HG02981 (cell line): Measurements from ENCODE around the gene DNAH1.

Source experiments
- ATAC-seq: cut with Tn5 transposase; IDR thresholded peaks from one replicate; pipeline ENCODE4 v1.9.1; 2021; ENCODE audit warnings: mild to moderate bottlenecking, moderate library complexity; ENCODE audit not compliant: unreplicated experiment

DNAH1 gene

DNA sequence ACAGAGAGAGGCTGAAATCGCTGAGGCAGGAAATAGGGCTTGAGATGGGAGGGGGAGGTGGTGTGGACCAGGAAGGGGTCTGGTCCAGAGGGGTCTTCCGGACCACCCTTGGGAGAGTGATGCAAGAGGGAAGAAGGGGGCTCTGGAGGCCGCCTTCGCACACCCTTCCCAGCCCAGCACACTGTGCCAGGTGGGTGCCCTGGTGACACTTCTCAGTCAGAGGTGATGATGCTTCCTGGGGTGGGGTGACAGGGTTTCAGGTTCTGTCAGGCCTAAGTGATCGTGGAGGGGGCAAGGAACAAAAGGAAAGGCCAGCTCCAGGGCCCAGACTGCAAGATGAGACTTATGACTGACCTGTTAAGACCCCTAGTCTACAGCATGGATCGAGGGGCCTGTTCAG is 116.1 kb downstream of the DNAH1 start:
- ATAC-seq: no peak

- ATAC-seq: no peak
Observed at GRCh38 chr3:52432691-52433141, 116.6 kb downstream of the DNAH1 start.

- ATAC-seq: no peak
Observed at GRCh38 chr3:52433328-52433995, 117.3 kb downstream of the DNAH1 start.

DNA sequence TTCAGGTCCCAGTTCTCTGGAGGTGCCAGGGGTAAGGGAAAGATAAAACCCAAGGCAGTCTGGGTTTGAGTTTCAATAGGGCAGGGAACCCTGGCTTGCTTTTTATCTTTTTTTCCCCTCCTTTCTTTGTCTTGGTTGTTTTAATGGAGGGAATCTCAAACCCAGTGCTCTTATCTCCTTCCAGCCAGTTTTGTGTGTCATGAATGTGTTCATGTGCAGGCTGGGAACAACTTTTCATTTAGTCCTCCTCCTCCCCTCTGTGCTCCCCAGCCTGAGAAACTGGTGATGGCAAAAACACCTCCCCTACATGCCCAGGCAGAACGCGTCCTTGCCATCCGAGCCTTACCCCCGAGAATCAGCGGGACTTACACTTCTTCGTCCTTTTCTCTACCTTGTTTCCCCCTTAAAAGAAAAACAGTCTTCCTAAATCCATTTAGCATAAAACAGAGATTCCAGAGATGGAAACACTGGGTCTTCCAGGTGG is 117.9 kb downstream of the DNAH1 start:
- ATAC-seq: no peak

DNA sequence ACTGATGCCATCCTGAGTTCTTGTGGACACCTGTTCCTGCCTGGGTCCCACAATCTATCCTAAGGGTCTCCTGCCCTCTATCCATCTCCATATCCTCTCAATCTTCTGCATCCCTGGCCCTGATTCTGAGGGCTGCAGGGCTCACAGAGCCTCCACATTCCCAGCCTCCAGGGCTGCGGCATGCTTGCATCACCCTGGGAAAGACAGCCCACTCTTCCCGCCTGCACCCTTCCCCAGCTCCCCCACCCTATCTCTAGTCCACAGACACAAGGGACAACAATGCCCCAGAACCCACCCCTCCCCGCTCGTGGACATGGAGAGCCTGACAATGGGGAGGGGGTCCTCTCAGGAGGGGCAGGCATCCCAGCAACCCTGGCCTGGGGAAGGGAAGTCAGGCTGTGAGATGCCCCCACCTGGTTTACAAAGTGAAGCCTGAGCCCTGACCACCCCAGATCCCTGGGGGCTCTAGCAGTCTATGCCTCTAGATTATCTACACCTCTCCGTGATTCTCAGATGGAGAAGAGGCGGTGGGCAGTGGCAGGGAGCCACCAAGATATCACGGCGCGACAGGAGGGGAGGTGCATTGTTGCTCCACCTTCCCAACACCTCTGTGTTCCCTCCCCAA is 118.5 kb downstream of the DNAH1 start:
- ATAC-seq: no peak

DNA sequence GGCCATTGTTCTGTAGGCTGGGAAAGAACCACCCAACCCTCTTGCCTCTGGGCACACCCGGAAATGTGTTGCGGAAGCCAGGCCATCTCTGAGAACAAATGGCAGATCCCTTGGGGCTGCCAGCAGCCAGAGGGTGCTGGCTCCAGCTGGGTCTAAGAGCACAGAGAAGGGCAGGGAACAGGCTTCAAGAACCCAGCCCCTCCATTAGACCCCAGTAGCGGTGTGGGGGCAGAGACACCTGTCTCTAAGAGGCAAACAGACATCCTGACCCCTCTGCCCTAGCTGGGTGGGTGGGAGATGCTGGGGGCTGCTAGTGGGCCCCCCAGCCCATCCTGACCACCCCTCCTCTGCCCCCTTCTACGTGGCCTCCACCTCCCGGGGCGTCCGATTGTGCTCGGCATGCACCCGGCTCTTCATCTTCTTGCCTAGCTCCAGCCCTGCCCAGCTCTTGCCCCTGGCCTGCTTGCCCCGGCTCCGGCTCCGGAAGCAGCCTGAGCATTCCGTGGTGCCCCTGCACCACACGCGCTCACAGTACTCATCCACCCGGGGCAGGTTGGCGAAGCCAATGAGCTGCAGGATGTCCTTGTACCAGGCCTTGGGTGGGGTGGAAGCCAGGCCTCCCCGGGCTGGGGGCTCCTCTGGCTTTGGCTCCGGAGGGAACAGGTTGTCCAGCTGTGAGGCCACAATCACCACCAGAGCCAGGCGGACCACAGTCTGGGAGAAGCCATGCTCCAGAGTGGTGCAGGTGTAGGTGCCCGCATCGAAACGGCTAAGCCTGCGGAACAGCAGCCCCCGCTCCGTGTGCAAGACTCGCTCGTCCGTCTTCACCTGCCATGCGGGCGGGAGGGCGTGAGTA is 119.4 kb downstream of the DNAH1 start:
- no peak for ATAC-seq

DNA sequence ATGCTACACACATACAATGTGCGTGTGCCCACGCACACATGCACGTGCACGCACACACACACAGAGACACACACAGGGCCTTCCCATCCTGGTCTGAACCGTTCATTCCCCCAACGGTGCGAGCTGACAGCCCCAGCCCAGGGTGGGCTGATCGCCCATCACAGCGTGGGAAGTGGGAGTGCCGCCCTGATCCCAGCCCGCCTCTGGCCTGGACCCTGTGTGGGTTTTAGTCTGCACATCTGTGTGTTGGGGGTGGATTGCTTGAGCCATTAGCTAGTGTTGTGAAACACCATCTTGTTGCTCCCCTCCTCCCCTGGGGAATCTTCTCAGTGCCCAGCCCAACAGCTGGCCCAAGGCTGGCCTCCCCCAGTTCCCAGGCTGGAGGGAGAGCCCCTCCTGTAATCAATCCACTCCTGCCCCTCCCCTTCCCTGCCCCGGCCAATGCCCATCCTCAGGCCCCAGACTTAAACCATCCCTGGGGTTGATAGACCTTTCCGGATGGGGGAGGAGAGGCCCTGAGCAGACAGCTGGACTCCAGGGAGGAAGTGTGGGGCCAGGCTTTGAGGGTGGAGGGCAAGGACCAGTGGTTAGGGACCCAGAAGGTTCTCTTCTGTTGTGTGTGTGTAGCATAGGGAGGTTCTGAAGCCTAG is 120.5 kb downstream of the DNAH1 start:
- ATAC-seq: no peak

GRCh38 chr3:52437326-52438103 is 121.4 kb downstream of the DNAH1 start:
- ATAC-seq: no peak

DNA sequence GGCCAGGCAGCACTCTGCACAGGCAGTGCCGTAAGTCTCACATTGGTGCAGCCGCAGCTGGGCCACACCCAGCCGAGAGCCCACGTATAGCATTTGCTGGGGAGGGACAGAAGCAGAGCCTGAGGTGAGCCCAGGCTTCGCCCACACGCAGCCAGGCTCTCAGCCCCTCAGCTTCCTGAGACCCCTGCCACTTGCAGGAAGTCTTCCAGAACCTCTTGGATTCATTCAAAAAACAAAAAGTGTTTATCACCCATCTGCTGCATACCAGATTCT is 121.9 kb downstream of the DNAH1 start:
- no peak for ATAC-seq

DNA sequence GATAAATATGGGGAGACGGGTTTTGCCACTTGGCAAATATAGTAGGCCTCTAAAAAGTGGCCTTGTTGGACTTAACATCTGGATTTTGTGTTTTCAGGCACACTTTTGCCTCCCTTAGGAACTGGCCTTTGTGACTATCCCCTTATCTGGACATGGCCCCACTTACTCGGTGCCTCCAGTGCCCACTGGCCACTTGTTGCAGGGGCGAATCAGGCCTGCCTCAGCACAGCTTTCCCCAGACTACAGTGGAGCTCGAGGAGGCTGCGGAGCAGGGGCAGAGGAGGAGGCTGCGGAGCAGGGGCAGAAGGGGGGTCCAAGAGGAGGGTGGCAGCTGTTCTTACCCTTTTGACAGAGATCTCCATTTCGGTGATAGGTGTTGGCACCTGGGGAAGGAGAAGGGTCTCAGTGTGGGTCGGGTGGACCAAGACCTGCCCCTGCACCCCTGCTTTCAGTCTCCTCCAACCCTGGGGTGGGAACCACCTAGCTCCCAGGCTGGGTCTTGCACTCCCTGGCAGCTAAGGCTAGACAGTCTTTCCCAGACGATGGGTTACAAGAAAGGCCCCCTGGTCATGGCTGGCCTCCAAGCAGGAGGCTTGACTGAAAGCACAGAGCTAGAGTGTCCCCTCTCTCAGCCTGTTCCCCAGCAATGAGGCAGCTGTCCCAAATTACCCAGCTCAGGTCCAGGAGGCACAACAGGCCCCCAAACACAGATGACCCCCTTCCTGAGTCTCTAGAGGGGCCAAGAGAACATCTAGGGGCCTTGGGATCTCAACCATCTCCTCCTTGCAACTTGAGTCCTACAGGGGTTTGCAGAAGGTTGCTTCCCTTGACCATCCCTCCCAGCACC is 122.7 kb downstream of the DNAH1 start:
- ATAC-seq: no peak

GRCh38 chr3:52439426-52440248 is 123.5 kb downstream of the DNAH1 start:
- ATAC-seq: no peak

GRCh38 chr3:52440249-52440551 is 124.1 kb downstream of the DNAH1 start:
- no peak for ATAC-seq

- no peak for ATAC-seq
Observed at GRCh38 chr3:52440671-52441070, 124.6 kb downstream of the DNAH1 start.

GRCh38 chr3:52441091-52441771 is 125.1 kb downstream of the DNAH1 start:
- ATAC-seq: no peak

DNA sequence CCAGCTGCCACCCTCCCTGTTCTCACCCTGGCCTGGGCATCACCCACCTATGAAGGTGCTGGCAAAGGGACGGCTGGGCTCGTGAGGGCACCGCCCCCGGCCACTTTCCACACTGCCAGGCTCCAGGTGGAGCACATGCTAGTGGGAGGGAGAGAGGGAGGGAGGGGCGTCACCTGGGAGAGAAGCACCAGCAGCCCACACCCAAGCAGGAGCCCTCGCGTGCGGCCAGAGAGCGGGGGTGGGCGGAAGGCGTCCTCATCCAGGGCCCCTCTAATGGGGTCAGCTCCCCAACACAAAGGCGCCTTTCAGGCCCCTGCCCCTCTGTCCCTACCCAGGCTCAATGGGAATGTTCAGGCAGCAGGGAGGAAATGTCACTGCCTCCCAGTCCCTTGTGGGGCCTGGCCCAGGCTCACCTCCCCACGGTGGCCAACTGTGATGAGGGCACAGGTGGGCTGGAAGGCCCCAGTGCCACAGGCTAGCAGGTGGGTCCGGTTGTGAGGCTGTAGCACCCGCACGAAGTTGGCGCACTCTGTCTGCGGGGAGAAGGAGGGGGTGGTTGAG is 125.7 kb downstream of the DNAH1 start:
- no peak for ATAC-seq

DNA sequence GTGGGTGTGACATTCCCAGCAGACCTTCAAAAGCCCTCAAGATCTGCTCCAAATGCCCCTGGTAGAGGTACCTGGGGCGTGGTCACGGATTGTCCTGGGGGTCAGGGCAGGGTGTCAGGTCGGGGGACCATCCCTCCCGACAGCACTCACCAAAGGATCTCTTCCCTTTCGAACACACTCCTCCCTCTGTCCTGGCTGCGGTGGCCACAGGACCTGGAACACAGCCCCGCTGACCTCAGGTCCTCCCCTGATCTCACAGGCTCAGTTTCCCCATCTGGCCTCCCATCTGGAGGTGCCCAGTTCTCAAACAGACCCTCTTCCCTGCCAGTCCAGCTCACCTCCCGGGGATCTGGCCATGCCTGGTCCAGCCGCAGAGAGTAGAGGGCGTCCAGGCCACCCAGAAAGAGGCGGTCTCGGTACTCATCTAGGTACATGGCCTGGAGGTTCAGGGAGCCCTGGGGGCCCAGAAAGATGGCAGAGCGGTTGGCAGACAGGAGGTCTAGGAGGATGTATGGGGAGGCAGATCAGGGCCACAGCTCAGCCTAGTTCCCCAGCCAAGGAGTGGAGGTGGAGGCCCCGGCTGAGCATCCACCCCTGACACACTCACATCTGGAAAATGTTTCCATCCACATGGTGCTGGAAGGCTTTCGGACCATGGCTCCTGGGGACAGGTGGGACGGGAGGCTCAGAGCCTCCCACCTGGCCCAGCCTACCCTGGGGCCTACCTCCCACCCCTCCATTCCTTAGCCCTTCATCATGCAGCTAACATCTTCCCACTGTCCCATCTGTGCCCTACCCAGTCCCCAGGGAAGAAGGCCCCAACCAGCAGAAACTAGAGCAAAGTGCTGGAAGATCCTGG is 126.5 kb downstream of the DNAH1 start:
- no peak for ATAC-seq

DNA sequence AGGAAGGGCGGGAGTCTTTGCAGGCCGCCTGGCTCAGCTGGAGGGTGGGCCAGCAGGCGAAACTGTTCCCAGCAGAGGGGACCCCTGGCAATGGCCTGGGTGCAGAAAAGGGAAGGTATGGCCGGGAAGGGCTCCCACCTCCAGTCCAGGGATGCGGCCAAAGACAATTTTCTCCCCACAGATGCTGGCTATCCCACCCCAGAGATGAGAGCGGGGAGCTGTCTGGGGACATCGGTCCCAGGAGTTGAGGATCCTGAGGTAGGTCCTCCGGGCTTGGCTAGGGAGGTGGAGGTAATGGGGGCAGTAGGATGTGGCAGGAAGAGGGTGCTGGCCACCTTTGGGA is 127.1 kb downstream of the DNAH1 start:
- no peak for ATAC-seq
